H9 (cell line): ENCODE results near the gene HTRA3. TPM values are rescaled to one million over a fixed set of nuclear protein-coding genes. Genes with fewer than 3 reads are reported as not detected.

Experiments used
- DNase-seq: peaks from one replicate; pipeline ENCODE4 v3.0.0-alpha.2; 2017
- H2AFZ ChIP-seq: one replicate; pipeline ENCODE4 v1.6.1; 2013; ENCODE audit warnings: mild to moderate bottlenecking, low read length, control low read depth, moderate library complexity
- H2AK5ac ChIP-seq: 2 replicates; pipeline ENCODE4 v1.6.1; 2013; ENCODE audit warnings: low read length, control low read depth, mixed read lengths; ENCODE audit not compliant: insufficient read length
- H2BK120ac ChIP-seq: one replicate; pipeline ENCODE4 v1.6.1; 2013; ENCODE audit warnings: low read depth, mild to moderate bottlenecking, low read length, control low read depth, inconsistent platforms; ENCODE audit not compliant: poor library complexity, severe bottlenecking
- H2BK12ac ChIP-seq: 2 replicates; pipeline ENCODE4 v1.6.1; 2013; ENCODE audit warnings: low read length, control low read depth, mixed read lengths, low read depth; ENCODE audit not compliant: insufficient read length
- H2BK15ac ChIP-seq: 2 replicates; pipeline ENCODE4 v1.6.1; 2013; ENCODE audit warnings: low read depth, low read length, control low read depth
- H2BK20ac ChIP-seq: one replicate; pipeline ENCODE4 v1.6.1; 2013; ENCODE audit warnings: low read depth, mild to moderate bottlenecking, low read length, control low read depth, inconsistent platforms; ENCODE audit not compliant: poor library complexity, severe bottlenecking
- H2BK5ac ChIP-seq: 2 replicates; pipeline ENCODE4 v1.6.1; 2013; ENCODE audit warnings: low read length, control low read depth, mixed read lengths; ENCODE audit not compliant: insufficient read length
- H3K14ac ChIP-seq: 2 replicates; pipeline ENCODE4 v1.6.1; 2013; ENCODE audit warnings: low read length, control low read depth; ENCODE audit not compliant: insufficient read depth
- H3K18ac ChIP-seq: 2 replicates; pipeline ENCODE4 v1.6.1; 2013; ENCODE audit warnings: low read depth, mild to moderate bottlenecking, mixed read lengths, low read length, control low read depth; ENCODE audit not compliant: insufficient read length
- H3K23ac ChIP-seq: 2 replicates; pipeline ENCODE4 v1.6.1; 2013; ENCODE audit warnings: low read length, control low read depth, mixed read lengths, low read depth; ENCODE audit not compliant: insufficient read length
- H3K23me2 ChIP-seq: 2 replicates; pipeline ENCODE4 v1.6.1; 2013; ENCODE audit warnings: low read depth, mild to moderate bottlenecking, mixed read lengths, low read length, control low read depth; ENCODE audit not compliant: insufficient read length, poor library complexity, severe bottlenecking
- H3K27ac ChIP-seq: 2 replicates; pipeline ENCODE4 v1.5.1; 2013; ENCODE audit warnings: low read length, control low read depth, mixed read lengths, low read depth; ENCODE audit not compliant: insufficient read length
- H3K27me3 ChIP-seq: 2 replicates; pipeline ENCODE4 v1.6.1; 2013; ENCODE audit warnings: low read length, control low read depth, inconsistent platforms; ENCODE audit not compliant: insufficient read depth
- H3K4ac ChIP-seq: 2 replicates; pipeline ENCODE4 v1.6.1; 2013; ENCODE audit warnings: low read depth, mild to moderate bottlenecking, control low read depth, inconsistent platforms, low read length, moderate library complexity
- H3K4me1 ChIP-seq: 2 replicates; pipeline ENCODE4 v1.6.1; 2013; ENCODE audit warnings: low read length, control low read depth, inconsistent platforms; ENCODE audit not compliant: insufficient read depth
- H3K4me2 ChIP-seq: 2 replicates; pipeline ENCODE4 v1.6.1; 2013; ENCODE audit warnings: low read length, control low read depth, mixed read lengths; ENCODE audit not compliant: insufficient read length, insufficient read depth
- H3K56ac ChIP-seq: 2 replicates; pipeline ENCODE4 v1.6.1; 2013; ENCODE audit warnings: low read depth, mild to moderate bottlenecking, mixed read lengths, low read length, control low read depth; ENCODE audit not compliant: insufficient read length
- H3K79me1 ChIP-seq: 2 replicates; pipeline ENCODE4 v1.6.1; 2013; ENCODE audit warnings: low read depth, mild to moderate bottlenecking, moderate library complexity, low read length, control low read depth, inconsistent platforms; ENCODE audit not compliant: insufficient read depth, poor library complexity, severe bottlenecking
- H3K79me2 ChIP-seq: 2 replicates; pipeline ENCODE4 v1.6.1; 2013; ENCODE audit warnings: low read length, control low read depth, inconsistent platforms; ENCODE audit not compliant: insufficient read depth
- H3K9ac ChIP-seq: 2 replicates; pipeline ENCODE4 v1.6.1; 2013; ENCODE audit warnings: low read length, control low read depth, mixed read lengths; ENCODE audit not compliant: insufficient read length; ENCODE audit errors: extremely low read depth
- H3K9me3 ChIP-seq: one replicate; pipeline ENCODE4 v1.6.1; 2013; ENCODE audit warnings: low read depth, low read length, inconsistent platforms; ENCODE audit not compliant: control insufficient read depth
- H3T11ph ChIP-seq: one replicate; pipeline ENCODE4 v1.6.1; 2013; ENCODE audit warnings: mild to moderate bottlenecking, low read length, control low read depth, inconsistent platforms
- H4K20me1 ChIP-seq: one replicate; pipeline ENCODE4 v1.6.1; 2013; ENCODE audit not compliant: control insufficient read depth, insufficient read length, insufficient read depth
- H4K5ac ChIP-seq: 2 replicates; pipeline ENCODE4 v1.6.1; 2013; ENCODE audit warnings: low read depth, mild to moderate bottlenecking, mixed read lengths, low read length, control low read depth; ENCODE audit not compliant: insufficient read length
- H4K8ac ChIP-seq: replicated peaks from 2 replicates; pipeline ENCODE4 v1.6.1; 2013; ENCODE audit warnings: low read length, control low read depth, mixed read lengths, low read depth; ENCODE audit not compliant: insufficient read length
- H4K91ac ChIP-seq: 2 replicates; pipeline ENCODE4 v1.6.1; 2013; ENCODE audit warnings: low read depth, mild to moderate bottlenecking, moderate library complexity, mixed read lengths, low read length, control low read depth; ENCODE audit not compliant: insufficient read length
- H3K27ac Mint-ChIP-seq, 3 experiments: 2 replicates in 2 of 3; 3 replicates in 1 of 3; pipeline ENCODE4 v1.8.0; 2020 to 2021; ENCODE audit warnings: mixed read lengths in 3 of 3, mild to moderate bottlenecking in 1 of 3, moderate library complexity in 1 of 3
- H3K27me3 Mint-ChIP-seq: 2 replicates; pipeline ENCODE4 v1.8.0; 2021; ENCODE audit warnings: low read depth, mild to moderate bottlenecking, moderate library complexity, mixed read lengths
- H3K36me3 Mint-ChIP-seq, 3 experiments: 2 replicates in 2 of 3; 3 replicates in 1 of 3; pipeline ENCODE4 v1.8.0; 2020 to 2021; ENCODE audit warnings: low read depth in 3 of 3, mixed read lengths in 3 of 3; ENCODE audit not compliant: insufficient read depth in 1 of 3
- H3K4me1 Mint-ChIP-seq, 2 experiments: 2 replicates each; pipeline ENCODE4 v1.8.0; 2020; ENCODE audit warnings: mixed read lengths in 2 of 2
- H3K4me3 Mint-ChIP-seq, 2 experiments: 2 replicates in 1 of 2; 3 replicates in 1 of 2; pipeline ENCODE4 v1.8.0; 2020 to 2021; ENCODE audit warnings: mild to moderate bottlenecking in 2 of 2, mixed read lengths in 2 of 2, moderate library complexity in 1 of 2
- H3K9me3 Mint-ChIP-seq, 2 experiments: 2 replicates in 1 of 2; 3 replicates in 1 of 2; pipeline ENCODE4 v1.8.0; 2020; ENCODE audit warnings: mild to moderate bottlenecking in 2 of 2, mixed read lengths in 2 of 2, moderate library complexity in 1 of 2
- WGBS: extraction: QIAGEN DNeasy Blood & Tissue Kit; methylation state at CpG from one replicate; pipeline ENCODE4 v1.1.7; 2013; ENCODE audit warnings: missing lambda C conversion rate, low lambda C conversion rate, mixed read lengths; ENCODE audit not compliant: insufficient read length; ENCODE audit errors: extremely low coverage; 5-methylcytosine and 5-hydroxymethylcytosine counted together
- total RNA-seq: library from RNA; stranded (reverse); gene quantifications from 2 replicates; pipeline ENCODE4 v1.2.1, GENCODE V29; 2021
- TF ChIP-seq, protein P1 (sequence below): fragments of 200-600 bp; sonication (generic); conservative IDR thresholded peaks from 3 replicates; pipeline ENCODE4 v1.8.0; 2021; ENCODE audit warnings: antibody characterized with exemption, mild to moderate bottlenecking

The HTRA3 gene
- total RNA-seq, 1 experiment from 2014 or later: 3.0 TPM

DNA sequence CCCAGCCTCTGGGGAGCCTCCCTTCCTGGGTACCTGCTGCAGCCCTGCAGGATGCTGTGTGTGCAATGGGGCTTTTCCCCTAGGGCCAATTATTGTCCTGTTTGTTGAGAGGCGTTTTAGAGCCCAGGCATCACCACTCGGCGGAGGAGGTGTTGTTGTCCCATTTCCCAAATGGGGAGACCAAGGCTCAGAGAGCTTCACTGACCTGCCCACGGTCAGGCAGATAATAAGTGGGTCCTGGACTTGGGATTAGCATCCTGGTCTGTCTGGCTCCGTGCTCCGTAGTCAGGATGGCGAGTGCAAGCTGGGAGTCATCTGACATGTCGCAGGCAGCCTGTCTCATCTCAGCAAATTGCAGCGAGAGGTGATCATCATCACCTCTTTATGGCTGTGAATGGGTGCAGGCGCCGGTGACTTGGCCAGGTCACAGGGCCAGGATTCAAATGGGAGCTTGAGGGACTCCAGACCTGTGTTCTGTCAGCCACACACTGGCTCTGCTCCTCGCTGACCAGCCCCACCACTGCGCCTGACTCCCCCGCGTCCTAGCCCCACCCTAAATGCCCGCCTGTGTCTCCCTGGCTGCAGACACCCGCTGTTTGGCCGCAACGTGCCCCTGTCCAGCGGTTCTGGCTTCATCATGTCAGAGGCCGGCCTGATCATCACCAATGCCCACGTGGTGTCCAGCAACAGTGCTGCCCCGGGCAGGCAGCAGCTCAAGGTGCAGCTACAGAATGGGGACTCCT lies 16.6 kb downstream of the HTRA3 start:
- no peaks in the 10 kb centered on the region for H3K79me2 ChIP-seq
- H4K91ac ChIP-seq: no peak overlapping the region
- peak overlapping the region in 1 of 3 experiments; percentile 62; a peak in 1 of 7 replicates for H3K27ac Mint-ChIP-seq
- no peak overlapping the region for H3K14ac ChIP-seq
- no peak overlapping the region for H2BK120ac ChIP-seq
- no peak for DNase-seq
- H2BK12ac ChIP-seq: no peak overlapping the region
- H3K9me3 ChIP-seq: no peaks in the 10 kb centered on the region
- H3K23ac ChIP-seq: no peak overlapping the region
- H3K36me3 Mint-ChIP-seq: no peaks in the 10 kb centered on the region; a peak in 1 of 7 replicates
- TF ChIP-seq, protein P1, sequence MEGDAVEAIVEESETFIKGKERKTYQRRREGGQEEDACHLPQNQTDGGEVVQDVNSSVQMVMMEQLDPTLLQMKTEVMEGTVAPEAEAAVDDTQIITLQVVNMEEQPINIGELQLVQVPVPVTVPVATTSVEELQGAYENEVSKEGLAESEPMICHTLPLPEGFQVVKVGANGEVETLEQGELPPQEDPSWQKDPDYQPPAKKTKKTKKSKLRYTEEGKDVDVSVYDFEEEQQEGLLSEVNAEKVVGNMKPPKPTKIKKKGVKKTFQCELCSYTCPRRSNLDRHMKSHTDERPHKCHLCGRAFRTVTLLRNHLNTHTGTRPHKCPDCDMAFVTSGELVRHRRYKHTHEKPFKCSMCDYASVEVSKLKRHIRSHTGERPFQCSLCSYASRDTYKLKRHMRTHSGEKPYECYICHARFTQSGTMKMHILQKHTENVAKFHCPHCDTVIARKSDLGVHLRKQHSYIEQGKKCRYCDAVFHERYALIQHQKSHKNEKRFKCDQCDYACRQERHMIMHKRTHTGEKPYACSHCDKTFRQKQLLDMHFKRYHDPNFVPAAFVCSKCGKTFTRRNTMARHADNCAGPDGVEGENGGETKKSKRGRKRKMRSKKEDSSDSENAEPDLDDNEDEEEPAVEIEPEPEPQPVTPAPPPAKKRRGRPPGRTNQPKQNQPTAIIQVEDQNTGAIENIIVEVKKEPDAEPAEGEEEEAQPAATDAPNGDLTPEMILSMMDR: no peak
- H3K23me2 ChIP-seq: no peaks in the 10 kb centered on the region
- H3K4ac ChIP-seq: no peak overlapping the region
- no peaks in the 10 kb centered on the region for H3K4me1 ChIP-seq
- H3K9ac ChIP-seq: no peak overlapping the region
- H3K4me3 Mint-ChIP-seq: no peak overlapping the region
- H2BK5ac ChIP-seq: no peak overlapping the region
- H3K27me3 ChIP-seq: no peaks in the 10 kb centered on the region
- H4K20me1 ChIP-seq: peaks cover 3% of the 10 kb centered on the region
- H2AFZ ChIP-seq: no peak overlapping the region
- H3K9me3 Mint-ChIP-seq: no peaks in the 10 kb centered on the region
- no peak overlapping the region for H2AK5ac ChIP-seq
- H3K4me2 ChIP-seq: no peak overlapping the region
- H4K8ac ChIP-seq: no peak overlapping the region
- no peak overlapping the region for H3K27ac ChIP-seq
- H3K27me3 Mint-ChIP-seq: peaks cover 1% of the 10 kb centered on the region
- no CpG with 5 or more reads among the region's 23 CpGs for WGBS
- H3K79me1 ChIP-seq: no peaks in the 10 kb centered on the region
- H3K56ac ChIP-seq: no peak overlapping the region
- no peak overlapping the region for H3K18ac ChIP-seq
- no peak overlapping the region for H4K5ac ChIP-seq
- no peak overlapping the region for H2BK20ac ChIP-seq
- H3K4me1 Mint-ChIP-seq: no peaks in the 10 kb centered on the region
- H3T11ph ChIP-seq: no peak overlapping the region
- no peak overlapping the region for H2BK15ac ChIP-seq
